ENCODE measurements around the gene ABI1. TPM values are rescaled to one million over a fixed set of nuclear protein-coding genes. Genes with fewer than 3 reads are reported as not detected.

ABI1 gene
- total and polyA plus RNA-seq, 3 experiments from 2014 or later, result 35.9 to 79.7 (median 37.1) TPM

GRCh38 chr10:26698909-26699308 lies 161.8 kb downstream of the ABI1 start:
- DNase-seq, result no peak
- Histone ChIP-seq H3K4me3 (ENCODE audit: low read length) (no peak overlapping the region), H3K36me3 (ENCODE audit: insufficient read depth, low read length) (no peaks in the 10 kb centered on the region), H3K27me3 (ENCODE audit: insufficient read depth, low read length, poor library complexity, severe bottlenecking) (no peaks in the 10 kb centered on the region), H3K9me3 (ENCODE audit: low read length) (no peaks in the 10 kb centered on the region), H3K4me1 (ENCODE audit: insufficient read depth, low read length) (peaks cover 17% of the 10 kb centered on the region), H3K27ac (ENCODE audit: low read depth, low read length) (no peak overlapping the region)
- ChIA-PET CTCF (no interaction called here), POLR2A (no interaction called here)
- Mint-ChIP-seq H3K27me3 (no peaks in the 10 kb centered on the region), H3K9me3 (peaks cover 0 to 2% (median 0%) of the 10 kb centered on the region in 5 donors), H3K4me3 (peak overlapping the region; percentile 42 to 97 (median 92)), H3K36me3 (peaks cover 0 to 21% (median 4%) of the 10 kb centered on the region in 3 donors), H3K4me1 (peaks cover 24 to 33% (median 25%) of the 10 kb centered on the region in 3 donors), H3K27ac (peak overlapping the region in 1 of 8 donors; percentile 40)

GRCh38 chr10:26697922-26698608 lies 162.7 kb downstream of the ABI1 start:
- peaks cover 0 to 20% (median 2%) of the 10 kb centered on the region in 3 donors for H3K36me3 Mint-ChIP-seq
- DNase-seq, result no peak
- peak overlapping the region; percentile 1 to 92 (median 88) for H3K27ac Mint-ChIP-seq
- Histone ChIP-seq H3K4me1 (ENCODE audit: insufficient read depth, low read length) (peaks cover 17% of the 10 kb centered on the region), H3K27me3 (ENCODE audit: insufficient read depth, low read length, poor library complexity, severe bottlenecking) (no peaks in the 10 kb centered on the region), H3K36me3 (ENCODE audit: insufficient read depth, low read length) (no peaks in the 10 kb centered on the region), H3K27ac (ENCODE audit: low read depth, low read length) (peak overlapping the region; percentile 71), H3K9me3 (ENCODE audit: low read length) (no peaks in the 10 kb centered on the region), H3K4me3 (ENCODE audit: low read length) (peak overlapping the region; percentile 87)
- H3K4me1 Mint-ChIP-seq, result peaks cover 24 to 33% (median 25%) of the 10 kb centered on the region in 3 donors
- POLR2A ChIA-PET, result interaction anchor here (0.5 to 0.6 kb wide), 3 partner anchors 12 to 184 kb away, joined by 3 to 6 read pairs (median 6); no protein-coding TSS in a partner anchor
- H3K27me3 Mint-ChIP-seq, result peaks cover 0 to 3% of the 10 kb centered on the region in 2 donors
- H3K4me3 Mint-ChIP-seq, result peak overlapping the region; percentile 88 to 97 (median 93)
- CTCF ChIA-PET, result interaction anchor here (1.5 to 2.3 kb wide), 2 partner anchors 10 to 28 kb away, joined by 4 to 8 read pairs; no protein-coding TSS in a partner anchor
- H3K9me3 Mint-ChIP-seq, result peaks cover 0 to 2% (median 0%) of the 10 kb centered on the region in 5 donors

GRCh38 chr10:26697163-26697921 lies 163.4 kb downstream of the ABI1 start, which contains the start of gene PDSS1:
PDSS1 (plus strand) TSS chr10:26697701; CDS start chr10:26697712, 11 bp downstream.
- H3K9me3 Mint-ChIP-seq, result peaks cover 0 to 2% (median 0%) of the 10 kb centered on the region in 5 donors
- POLR2A ChIA-PET, result interaction anchor here (0.6 to 1.0 kb wide), 3 partner anchors 11 to 185 kb away, joined by 3 to 6 read pairs (median 4); no protein-coding TSS in a partner anchor
- H3K27me3 Mint-ChIP-seq, result peaks cover 0 to 3% of the 10 kb centered on the region in 2 donors
- Histone ChIP-seq H3K4me1 (ENCODE audit: insufficient read depth, low read length) (peaks cover 17% of the 10 kb centered on the region), H3K4me3 (ENCODE audit: low read length) (peak within 1 kb of the TSS; percentile 87), H3K27ac (ENCODE audit: low read depth, low read length) (peak within 1 kb of the TSS; percentile 71), H3K36me3 (ENCODE audit: insufficient read depth, low read length) (no peaks in the 10 kb centered on the region), H3K9me3 (ENCODE audit: low read length) (no peaks in the 10 kb centered on the region), H3K27me3 (ENCODE audit: insufficient read depth, low read length, poor library complexity, severe bottlenecking) (no peaks in the 10 kb centered on the region)
- DNase-seq, result peak; percentile 41 to 76 (median 60)
- CTCF ChIA-PET, result interaction anchor here (0.5 to 2.3 kb wide), 5 partner anchors 10 to 29 kb away, joined by 3 to 8 read pairs (median 5); no protein-coding TSS in a partner anchor
- H3K4me1 Mint-ChIP-seq, result peaks cover 23 to 32% (median 24%) of the 10 kb centered on the region in 3 donors
- H3K4me3 Mint-ChIP-seq, result peak within 1 kb of the TSS; percentile 88 to 97 (median 96)
- peak within 1 kb of the TSS; percentile 70 to 95 (median 92) for H3K27ac Mint-ChIP-seq
- H3K36me3 Mint-ChIP-seq, result peaks cover 0 to 18% (median under 1%) of the 10 kb centered on the region in 3 donors

GRCh38 chr10:26696786-26697162 lies 164.0 kb downstream of the ABI1 start:
- H3K27ac ChIP-seq (ENCODE audit: low read depth, low read length), result peak overlapping the region; percentile 71
- no peak for DNase-seq
- peaks cover 0 to 3% of the 10 kb centered on the region in 2 donors for H3K27me3 Mint-ChIP-seq
- peak overlapping the region; percentile 88 to 97 (median 96) for H3K4me3 Mint-ChIP-seq
- H3K36me3 Mint-ChIP-seq, result peaks cover 0 to 14% (median 0%) of the 10 kb centered on the region in 3 donors
- H3K4me1 ChIP-seq (ENCODE audit: insufficient read depth, low read length), result peaks cover 17% of the 10 kb centered on the region
- POLR2A ChIA-PET, result interaction anchor here (0.5 to 1.0 kb wide), 2 partner anchors 10 to 331 kb away, joined by 4 read pairs; no protein-coding TSS in a partner anchor
- no peaks in the 10 kb centered on the region for H3K27me3 ChIP-seq (ENCODE audit: insufficient read depth, low read length, poor library complexity, severe bottlenecking)
- peak overlapping the region; percentile 87 for H3K4me3 ChIP-seq (ENCODE audit: low read length)
- H3K9me3 Mint-ChIP-seq, result peaks cover 0 to 2% (median 0%) of the 10 kb centered on the region in 5 donors
- peak overlapping the region; percentile 70 to 95 (median 92) for H3K27ac Mint-ChIP-seq
- peaks cover 21 to 28% (median 22%) of the 10 kb centered on the region in 3 donors for H3K4me1 Mint-ChIP-seq
- H3K9me3 ChIP-seq (ENCODE audit: low read length), result no peaks in the 10 kb centered on the region
- no peaks in the 10 kb centered on the region for H3K36me3 ChIP-seq (ENCODE audit: insufficient read depth, low read length)
- CTCF ChIA-PET, result interaction anchor here (0.5 to 2.3 kb wide), 5 partner anchors 10 to 29 kb away, joined by 3 to 8 read pairs (median 5); no protein-coding TSS in a partner anchor

Other genes with a start within 250 kb of the ABI1 start
- gene PDSS1, start 163.3 kb downstream of the ABI1 start, total RNA-seq, result 10 to 100 TPM; 32.0 to 34.7 TPM
- 3.0 TPM for gene PDSS1, start 163.3 kb downstream of the ABI1 start, polyA plus RNA-seq
- gene ANKRD26, start 239.5 kb upstream of the ABI1 start, total RNA-seq, result 1 to 10 TPM; 9.5 to 9.7 TPM
- gene ANKRD26, start 239.5 kb upstream of the ABI1 start, polyA plus RNA-seq, result 2.4 TPM

Measured in CD8-positive, alpha-beta memory T cell (primary cell).